Heart left ventricle (tissue), 16 donors: ENCODE results near the gene FAM149B1. TPM values are rescaled to one million over a fixed set of nuclear protein-coding genes. Genes with fewer than 3 reads are reported as not detected.

Experiments
- ATAC-seq, 4 donors: fragments of 200-7000 bp; cut with Tn5 transposase; one replicate each; pipeline ENCODE4 v1.9.1; 2020 to 2022; ENCODE audit warnings: moderate library complexity in 4 of 4, mild to moderate bottlenecking in 3 of 4, moderate number of reproducible peaks in 1 of 4
- DNase-seq, 5 donors: peaks; one replicate each; pipeline ENCODE4 v3.0.0-alpha.2; 2020
- H3K27ac ChIP-seq, 12 donors: fragments of 200-600 bp; sonication (generic) in 4 of 12; one replicate each; pipeline versions ENCODE4 v1.5.0 to v1.8.0; 2016 to 2022; ENCODE audit warnings: mild to moderate bottlenecking in 2 of 12
- H3K27me3 ChIP-seq, 9 donors: fragments of 200-600 bp; sonication (generic) in 2 of 9; one replicate each; pipeline versions ENCODE4 v1.5.1 to v1.8.0; 2016 to 2022; ENCODE audit warnings: mild to moderate bottlenecking in 3 of 9
- H3K36me3 ChIP-seq, 9 donors: fragments of 200-600 bp; sonication (generic) in 2 of 9; one replicate each; pipeline versions ENCODE4 v1.5.0 to v1.8.0; 2018 to 2022; ENCODE audit warnings: mild to moderate bottlenecking in 2 of 9
- H3K4me1 ChIP-seq, 12 donors: fragments of 200-600 bp; sonication (generic) in 4 of 12; one replicate each; pipeline versions ENCODE4 v1.5.0 to v1.8.0; 2016 to 2022; ENCODE audit warnings: mild to moderate bottlenecking in 3 of 12
- H3K4me3 ChIP-seq, 12 donors: fragments of 200-600 bp; sonication (generic) in 4 of 12; one replicate each; pipeline versions ENCODE4 v1.5.0 to v1.8.0; 2017 to 2022; ENCODE audit warnings: mild to moderate bottlenecking in 9 of 12, moderate library complexity in 4 of 12
- H3K9me3 ChIP-seq, 12 donors: fragments of 200-600 bp; sonication (generic) in 4 of 12; one replicate each; pipeline versions ENCODE4 v1.5.0 to v1.8.0; 2016 to 2022; ENCODE audit warnings: mild to moderate bottlenecking in 1 of 12
- CTCF ChIP-seq, 12 donors: fragments of 200-600 bp; sonication (generic) in 4 of 12; IDR thresholded peaks; one replicate each; pipeline versions ENCODE4 v1.5.0 to v1.8.0; 2018 to 2022; ENCODE audit warnings: antibody characterized with exemption in 12 of 12, mild to moderate bottlenecking in 5 of 12
- POLR2A ChIP-seq, 2 donors: fragments of 450-650 bp; IDR thresholded peaks; one replicate each; pipeline ENCODE4 v1.6.1; 2017; ENCODE audit warnings: antibody characterized with exemption in 2 of 2, mild to moderate bottlenecking in 2 of 2, moderate library complexity in 2 of 2
- WGBS, 4 donors: extraction: QIAGEN DNeasy Blood & Tissue Kit in 2 of 4; methylation state at CpG; one replicate each; pipeline versions ENCODE4 v1.1.5 to v1.1.7; 2013 to 2018; 5-methylcytosine and 5-hydroxymethylcytosine counted together
- intact Hi-C, 10 donors: fragments of 100-400 bp; cut with DNase I; formaldehyde crosslinking; loops; one replicate each; pipeline versions ENCODE4 v1.11.1 to v1.14.2; 2022
- polyA plus RNA-seq, 2 donors: library from polyadenylated mRNA; stranded (reverse); fragments of 200-250 nt; gene quantifications; one replicate each; pipeline ENCODE4 v1.2.3, GENCODE V29; 2013
- total RNA-seq, 9 donors: library from RNA; depleted of rRNA in 2 of 9; stranded (reverse); fragments of >200 nt in 2 of 9; fragmentation: NEBNext Ultra II Directional in 3 of 9; extraction: Animal tissue kit (Norgen Biotek cat#: 25700) in 3 of 9; gene quantifications; one replicate each; pipeline versions ENCODE4 v1.1.0 to v1.2.4, GENCODE V29; 2016 to 2023
- donor health status: ischemic (EF 13 %, LVEDD 7.1; RV severe dilation, severe dysfunction).
- donor health status: healthy with polysubstance abuse.
- donor health status: DM: no; HTN: yes; CAD: no.
- donor health status: DM: no; HTN: no; CAD: no.
- donor health status: ischemic (EF 25% LVEDD 6.9; RV normal size, moderate dysfunction).
- donor health status: ischemic (EF 25% LVEDD 5.7; RV mildly dilated, moderate dysfunction).
- donor health status: healthy.
- donor health status: DM: yes; HTN: yes; CAD: no.
- donor health status: ischemic (EF 35%, LVEDD 5.7; RV mildly dilated, moderate dysfunction).
- donor health status: nonischemic (EF 11% LVEDD 7.7; RV severe dilation, severe dysfunction).
- donor health status: DM: yes; HTN: yes; CAD: no.
- donor health status: PGD.
- donor health status: ischemic (EF 29% LVEDD 5.4; RV normal size, mild dysfunction).
- donor health status: nonischemic (EF 23%, LVEDD 6.1; RV moderate dilation, normal function).

Gene FAM149B1
- total and polyA plus RNA-seq, 11 donors, result 7.8 to 21.8 (median 17.8) TPM

GRCh38 chr10:73217628-73218027 is 49.7 kb downstream of the FAM149B1 start:
- no peak overlapping the region for H3K4me3 ChIP-seq
- no peaks in the 10 kb centered on the region for H3K9me3 ChIP-seq
- no peak overlapping the region for H3K27ac ChIP-seq
- intact Hi-C loops, result no loop called here
- H3K27me3 ChIP-seq, result no peaks in the 10 kb centered on the region
- ATAC-seq (no peak), DNase-seq (no peak)
- no peaks in the 10 kb centered on the region for H3K4me1 ChIP-seq
- WGBS, 4 donors, result 91 to 100% (median 94%) methylated on average over 2 of the region's 2 CpGs
- TF ChIP-seq POLR2A (IDR thresholded peaks at IDR 0.05) (no peak), CTCF (IDR thresholded peaks at IDR 0.05) (no peak)
- H3K36me3 ChIP-seq, result peaks cover 0 to 48% (median 24%) of the 10 kb centered on the region in 9 donors

- no peak for DNase-seq
- TF ChIP-seq POLR2A (IDR thresholded peaks at IDR 0.05) (no peak), CTCF (IDR thresholded peaks at IDR 0.05) (peak in 4 of 12 donors; percentile 13 to 23 (median 18))
- H3K4me3 ChIP-seq, result no peak overlapping the region
- H3K4me1 ChIP-seq, result no peaks in the 10 kb centered on the region
- H3K27me3 ChIP-seq, result no peaks in the 10 kb centered on the region
- intact Hi-C loops, result no loop called here
- 92 to 98% (median 95%) methylated on average over 2 of the region's 2 CpGs for WGBS, 4 donors
- H3K9me3 ChIP-seq, result no peaks in the 10 kb centered on the region
- ATAC-seq, result no peak
- no peak overlapping the region for H3K27ac ChIP-seq
- peaks cover 0 to 54% (median 23%) of the 10 kb centered on the region in 9 donors for H3K36me3 ChIP-seq
Observed at GRCh38 chr10:73218431-73219191, 50.7 kb downstream of the FAM149B1 start.

GRCh38 chr10:73219384-73219783 is 51.5 kb downstream of the FAM149B1 start:
- peaks cover 0 to 54% (median 23%) of the 10 kb centered on the region in 9 donors for H3K36me3 ChIP-seq
- no peaks in the 10 kb centered on the region for H3K27me3 ChIP-seq
- no peaks in the 10 kb centered on the region for H3K9me3 ChIP-seq
- intact Hi-C loops, result no loop called here
- no peak overlapping the region for H3K4me3 ChIP-seq
- no peak for DNase-seq
- TF ChIP-seq POLR2A (IDR thresholded peaks at IDR 0.05) (no peak), CTCF (IDR thresholded peaks at IDR 0.05) (no peak)
- no peak overlapping the region for H3K27ac ChIP-seq
- ATAC-seq, result no peak
- no peaks in the 10 kb centered on the region for H3K4me1 ChIP-seq

- intact Hi-C loops, result no loop called here
- Histone ChIP-seq H3K4me3 (no peak overlapping the region), H3K36me3 (peaks cover 0 to 58% (median 29%) of the 10 kb centered on the region in 9 donors), H3K9me3 (no peaks in the 10 kb centered on the region), H3K27ac (no peak overlapping the region), H3K4me1 (no peaks in the 10 kb centered on the region), H3K27me3 (no peaks in the 10 kb centered on the region)
- ATAC-seq, result no peak
- TF ChIP-seq CTCF (IDR thresholded peaks at IDR 0.05) (no peak), POLR2A (IDR thresholded peaks at IDR 0.05) (no peak)
- no peak for DNase-seq
- WGBS, 4 donors, result 94 to 100% (median 96%) methylated on average over 1 of the region's 1 CpG
Observed at GRCh38 chr10:73220989-73221388, 53.1 kb downstream of the FAM149B1 start.
